Retinal pigment epithelial cell (primary cell): Measurements from ENCODE around the gene TMBIM1.

Experiments
- DNase-seq: peaks from one replicate; pipeline ENCODE4 v3.0.0-alpha.2; 2010; ENCODE audit warnings: low read depth
- H3K4me3 ChIP-seq: 2 replicates; pipeline ENCODE4 v1.5.1; 2011; ENCODE audit warnings: mild to moderate bottlenecking, low read length, control low read depth, moderate library complexity
- TF ChIP-seq, protein P1 (sequence below): conservative IDR thresholded peaks from 2 replicates; pipeline ENCODE4 v1.5.1; 2011; ENCODE audit warnings: low read depth, low read length, control low read depth, inconsistent platforms

TMBIM1 gene

DNA sequence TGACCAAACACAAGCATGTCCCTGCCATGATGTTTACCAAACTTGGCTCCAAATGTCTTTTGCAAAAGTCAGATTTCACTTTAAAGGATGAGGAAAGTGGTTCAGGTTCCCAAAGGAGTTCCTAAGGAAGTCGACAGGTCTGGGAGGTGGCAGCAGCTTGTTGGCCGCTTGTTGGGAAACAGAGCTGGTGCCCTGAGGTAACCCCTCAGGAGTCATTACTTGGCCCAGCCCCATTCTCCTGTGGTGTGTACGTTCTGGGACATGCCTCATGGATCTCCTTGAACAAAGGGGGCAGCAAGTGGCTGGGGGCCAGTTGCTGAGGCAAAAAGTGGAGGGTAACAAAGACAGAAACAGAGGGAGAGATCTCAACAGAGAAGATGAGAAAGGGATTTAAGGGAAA, 10.9 kb downstream of the TMBIM1 start:
- H3K4me3 ChIP-seq = no peak overlapping the region
- TF ChIP-seq, protein P1, sequence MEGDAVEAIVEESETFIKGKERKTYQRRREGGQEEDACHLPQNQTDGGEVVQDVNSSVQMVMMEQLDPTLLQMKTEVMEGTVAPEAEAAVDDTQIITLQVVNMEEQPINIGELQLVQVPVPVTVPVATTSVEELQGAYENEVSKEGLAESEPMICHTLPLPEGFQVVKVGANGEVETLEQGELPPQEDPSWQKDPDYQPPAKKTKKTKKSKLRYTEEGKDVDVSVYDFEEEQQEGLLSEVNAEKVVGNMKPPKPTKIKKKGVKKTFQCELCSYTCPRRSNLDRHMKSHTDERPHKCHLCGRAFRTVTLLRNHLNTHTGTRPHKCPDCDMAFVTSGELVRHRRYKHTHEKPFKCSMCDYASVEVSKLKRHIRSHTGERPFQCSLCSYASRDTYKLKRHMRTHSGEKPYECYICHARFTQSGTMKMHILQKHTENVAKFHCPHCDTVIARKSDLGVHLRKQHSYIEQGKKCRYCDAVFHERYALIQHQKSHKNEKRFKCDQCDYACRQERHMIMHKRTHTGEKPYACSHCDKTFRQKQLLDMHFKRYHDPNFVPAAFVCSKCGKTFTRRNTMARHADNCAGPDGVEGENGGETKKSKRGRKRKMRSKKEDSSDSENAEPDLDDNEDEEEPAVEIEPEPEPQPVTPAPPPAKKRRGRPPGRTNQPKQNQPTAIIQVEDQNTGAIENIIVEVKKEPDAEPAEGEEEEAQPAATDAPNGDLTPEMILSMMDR = no peak
- DNase-seq = no peak

DNA sequence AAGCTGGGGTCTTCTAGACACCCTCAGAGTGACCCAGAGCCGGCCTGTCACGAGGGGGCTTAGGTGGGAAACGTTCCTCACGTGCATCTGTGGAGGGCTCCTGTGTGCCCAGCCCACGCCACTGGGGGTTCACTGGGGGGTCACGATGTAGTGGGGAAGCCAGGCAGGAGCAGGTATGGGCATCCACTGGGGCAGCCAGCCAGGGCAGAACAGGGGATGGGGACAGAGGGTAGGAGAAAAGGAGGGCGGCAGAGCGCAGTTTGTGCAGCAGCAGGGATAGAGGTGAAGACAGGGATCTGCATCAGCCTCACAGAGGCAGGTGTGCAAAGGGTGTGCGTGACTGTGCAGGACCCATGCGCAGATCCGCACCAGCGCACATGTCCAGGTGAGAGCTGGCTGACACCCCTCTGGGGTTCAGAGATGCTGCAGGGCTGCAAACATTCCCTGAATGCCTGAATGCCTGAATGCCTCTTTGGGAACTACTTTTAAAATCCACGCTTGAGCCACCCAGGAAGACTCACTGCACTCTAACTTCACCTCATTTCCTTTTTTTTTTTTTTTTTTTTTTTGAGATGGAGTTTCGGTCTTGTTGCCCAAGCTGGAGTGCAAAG, 11.9 kb downstream of the TMBIM1 start:
- TF ChIP-seq, protein P1 = no peak
- no peak overlapping the region for H3K4me3 ChIP-seq
- no peak for DNase-seq

DNA sequence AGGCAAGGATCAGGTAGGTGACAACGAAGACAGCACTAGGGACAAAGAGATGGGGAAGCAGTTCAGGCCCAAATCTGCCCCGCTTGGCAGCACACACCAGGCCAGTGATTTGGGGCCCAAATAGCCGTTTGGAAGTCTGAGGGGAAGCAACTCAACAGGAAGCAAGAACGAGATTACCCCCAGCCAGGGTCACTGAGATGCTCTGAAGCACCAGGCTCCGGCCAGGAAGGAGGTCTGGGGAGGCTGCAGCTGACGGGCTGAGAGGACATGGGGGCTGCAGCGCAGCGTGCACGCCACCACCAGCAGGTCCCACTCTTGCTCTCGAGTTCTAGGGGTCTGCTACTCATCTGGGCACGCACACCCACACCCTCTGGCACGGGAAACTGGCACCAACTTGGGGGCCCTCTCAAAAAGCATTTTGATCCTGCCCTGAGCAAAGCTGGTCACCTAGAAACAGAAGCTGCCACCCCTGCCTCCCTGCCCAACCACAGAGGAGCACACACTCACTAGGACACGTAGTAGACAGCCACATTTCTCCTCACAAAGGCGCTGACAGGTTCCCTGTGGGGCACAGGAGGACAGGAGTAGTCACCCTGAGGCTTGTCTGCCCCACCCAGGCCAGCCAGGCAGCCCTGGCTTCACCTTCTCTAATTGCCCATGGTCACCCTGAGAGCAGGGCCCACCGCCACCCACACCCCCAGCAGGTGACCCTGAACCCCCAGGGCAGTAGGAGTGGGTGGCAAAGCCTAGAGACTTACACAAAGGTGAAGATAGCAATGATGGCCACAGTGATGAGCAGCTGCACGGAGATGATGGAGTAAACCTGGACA, 13.6 kb downstream of the TMBIM1 start:
- H3K4me3 ChIP-seq = no peak overlapping the region
- DNase-seq = no peak
- TF ChIP-seq, protein P1 = no peak

DNA sequence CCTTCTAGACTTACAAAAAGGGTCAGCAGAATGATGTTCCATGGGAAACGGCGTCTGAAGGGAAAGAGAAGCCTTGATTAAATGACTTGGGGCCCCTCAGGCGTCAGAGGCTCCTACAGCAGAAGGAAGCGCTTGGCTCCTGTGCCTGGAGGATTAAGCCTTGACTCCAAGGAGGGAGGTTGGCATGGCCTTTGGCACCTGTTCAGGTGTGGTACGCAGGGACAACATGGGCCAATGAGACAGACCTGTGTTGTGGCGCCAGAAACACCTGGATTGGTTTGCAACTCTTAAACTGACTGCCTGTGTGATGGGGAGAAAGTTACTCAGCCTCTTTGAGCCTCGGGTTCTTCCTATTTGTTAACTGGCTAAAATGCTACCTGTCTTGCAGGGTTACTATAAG, 14.4 kb downstream of the TMBIM1 start:
- TF ChIP-seq, protein P1 = no peak

DNA sequence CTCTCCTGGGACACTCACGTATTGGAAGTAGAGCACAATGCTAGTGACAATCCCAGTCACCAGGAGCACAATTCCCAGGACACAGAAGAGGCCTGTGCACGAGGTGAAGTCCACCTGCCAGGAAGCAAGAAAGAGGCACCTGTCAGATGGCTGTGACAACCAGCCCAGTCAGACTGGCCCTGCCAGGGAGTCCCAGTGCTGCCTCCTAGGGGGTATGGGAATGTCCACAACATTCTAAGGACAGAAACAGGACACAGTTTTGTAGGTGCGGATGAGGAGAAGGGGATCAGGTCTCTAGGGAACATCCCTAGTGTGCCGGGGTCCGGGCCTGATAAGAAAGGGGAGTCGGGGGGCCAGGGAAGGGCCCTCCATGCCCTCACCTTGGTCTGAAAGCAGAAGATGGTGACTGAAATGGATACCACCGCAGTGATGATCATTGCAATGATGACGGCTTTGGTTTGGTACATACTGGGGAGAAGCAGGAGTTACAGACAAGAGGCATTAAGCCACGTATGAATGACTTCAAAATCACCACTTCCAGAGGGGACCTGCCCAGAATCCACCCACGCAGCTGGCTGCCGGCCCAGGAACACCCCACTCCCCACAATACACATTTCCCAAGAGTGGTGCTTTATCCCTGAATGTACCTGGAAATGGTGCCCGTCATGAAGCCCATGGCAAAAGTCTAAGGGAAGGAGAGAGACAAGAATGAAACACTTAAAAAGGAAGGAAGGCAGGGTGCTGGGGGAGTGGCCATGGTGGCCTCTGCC, 15.1 kb downstream of the TMBIM1 start:
- no peak for DNase-seq
- TF ChIP-seq, protein P1 = peak; percentile 23

More for the DNA sequence above, 14.4 kb downstream of the TMBIM1 start:
- no peak for DNase-seq
- no peak overlapping the region for H3K4me3 ChIP-seq

DNA sequence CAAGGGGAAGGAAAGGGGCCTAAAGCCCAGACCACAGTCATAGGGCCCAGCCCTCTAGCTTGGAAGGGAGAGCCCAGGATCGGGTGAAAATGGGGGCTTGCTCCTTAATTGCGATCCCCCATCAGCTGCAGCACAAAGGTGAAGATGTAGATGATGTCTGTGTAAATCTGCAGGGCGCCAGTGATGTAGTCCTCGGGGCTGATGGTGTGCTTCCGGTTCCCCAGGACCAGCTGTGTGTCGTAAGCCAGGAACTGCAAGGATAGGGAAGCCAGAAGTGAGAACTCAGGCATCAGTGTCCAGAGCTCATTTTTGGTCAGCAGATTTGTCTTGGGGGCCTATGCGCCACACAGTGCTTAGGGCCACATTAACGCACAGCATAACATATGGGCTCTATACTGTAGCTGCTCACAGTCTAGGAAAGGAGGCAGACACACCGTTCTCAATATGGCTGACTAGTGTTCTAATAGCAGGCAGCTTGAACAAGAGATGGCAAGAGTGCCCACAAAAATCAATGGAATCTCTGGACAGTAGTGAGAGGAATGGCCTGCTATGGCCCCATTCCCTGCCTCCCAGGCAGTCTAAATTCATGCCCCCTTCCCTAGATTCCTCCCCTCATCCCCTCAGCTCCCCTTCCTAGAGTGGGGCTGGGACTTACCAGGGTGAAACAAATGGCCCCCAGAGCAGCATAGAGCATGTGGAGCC, 16.8 kb downstream of the TMBIM1 start:
- no peak for DNase-seq
- TF ChIP-seq, protein P1 = no peak
- no peak overlapping the region for H3K4me3 ChIP-seq

More for the DNA sequence above, 15.1 kb downstream of the TMBIM1 start:
- H3K4me3 ChIP-seq = no peak overlapping the region
